Neural progenitor cell (in vitro differentiated cells): ENCODE measurements around the gene UQCRH. TPM values are rescaled to one million over a fixed set of nuclear protein-coding genes. Genes with fewer than 3 reads are reported as not detected.
"Not testable (repeated sequence)": the region's sequence is repeated elsewhere in the genome, so short reads cannot be mapped to it uniquely, and the experiment has no call there.

ENCODE experiments used
- DNase-seq: peaks from one replicate; pipeline ENCODE4 v3.0.0-alpha.2; 2016; ENCODE audit warnings: low spot score
- H2AFZ ChIP-seq: fragments of 200-600 bp; sonication (generic); replicated peaks from 2 replicates; pipeline ENCODE4 v1.6.1; 2016; ENCODE audit warnings: antibody characterized with exemption
- H3F3A ChIP-seq: fragments of 200-600 bp; sonication (generic); 2 replicates; pipeline ENCODE4 v1.6.1; 2016; ENCODE audit warnings: antibody characterized with exemption, low read depth
- H3K27ac ChIP-seq: fragments of 200-600 bp; sonication (generic); 2 replicates; pipeline ENCODE4 v1.5.1; 2016; ENCODE audit warnings: mild to moderate bottlenecking
- H3K27me3 ChIP-seq: fragments of 200-600 bp; sonication (generic); 2 replicates; pipeline ENCODE4 v1.6.1; 2016; ENCODE audit warnings: mild to moderate bottlenecking, moderate library complexity
- H3K36me3 ChIP-seq: fragments of 200-600 bp; sonication (generic); 2 replicates; pipeline ENCODE4 v1.5.1; 2016
- H3K4me1 ChIP-seq: fragments of 200-600 bp; sonication (generic); 2 replicates; pipeline ENCODE4 v1.6.1; 2016; ENCODE audit warnings: mixed run types
- H3K4me2 ChIP-seq: fragments of 200-600 bp; sonication (generic); 2 replicates; pipeline ENCODE4 v1.6.1; 2016
- H3K4me3 ChIP-seq: fragments of 200-600 bp; sonication (generic); 2 replicates; pipeline ENCODE4 v1.5.1; 2016
- H3K79me2 ChIP-seq: fragments of 200-600 bp; sonication (generic); 2 replicates; pipeline ENCODE4 v1.6.1; 2016; ENCODE audit warnings: low read depth
- H3K9ac ChIP-seq: fragments of 200-600 bp; sonication (generic); 2 replicates; pipeline ENCODE4 v1.6.1; 2016
- H3K9me3 ChIP-seq: fragments of 200-600 bp; sonication (generic); 2 replicates; pipeline ENCODE4 v1.5.1; 2016; ENCODE audit warnings: low read depth
- H4K20me1 ChIP-seq: fragments of 200-600 bp; sonication (generic); 2 replicates; pipeline ENCODE4 v1.6.1; 2016; ENCODE audit warnings: low read depth
- H3K27ac Mint-ChIP-seq: 3 replicates; pipeline ENCODE4 v1.8.0; 2021; ENCODE audit warnings: mixed read lengths
- H3K27me3 Mint-ChIP-seq: 2 replicates; pipeline ENCODE4 v1.8.0; 2022; ENCODE audit warnings: low read depth, mild to moderate bottlenecking, inconsistent platforms, moderate library complexity, mixed read lengths; ENCODE audit not compliant: insufficient read depth
- H3K36me3 Mint-ChIP-seq: 3 replicates; pipeline ENCODE4 v1.8.0; 2021; ENCODE audit warnings: mixed read lengths
- H3K4me1 Mint-ChIP-seq: 3 replicates; pipeline ENCODE4 v1.8.0; 2021; ENCODE audit warnings: mixed read lengths
- H3K4me3 Mint-ChIP-seq: 3 replicates; pipeline ENCODE4 v1.8.0; 2021; ENCODE audit warnings: mild to moderate bottlenecking, moderate library complexity, mixed read lengths
- H3K9me3 Mint-ChIP-seq: 3 replicates; pipeline ENCODE4 v1.8.0; 2020; ENCODE audit warnings: mixed read lengths
- total RNA-seq: library from RNA; depleted of rRNA; stranded (reverse); fragments of >200 nt; gene quantifications from 2 replicates; pipeline ENCODE4 v1.2.3, GENCODE V29; 2015; ENCODE audit warnings: low replicate concordance

UQCRH gene
- total RNA-seq, 1 donor from 2014 or later = 872 TPM

DNA sequence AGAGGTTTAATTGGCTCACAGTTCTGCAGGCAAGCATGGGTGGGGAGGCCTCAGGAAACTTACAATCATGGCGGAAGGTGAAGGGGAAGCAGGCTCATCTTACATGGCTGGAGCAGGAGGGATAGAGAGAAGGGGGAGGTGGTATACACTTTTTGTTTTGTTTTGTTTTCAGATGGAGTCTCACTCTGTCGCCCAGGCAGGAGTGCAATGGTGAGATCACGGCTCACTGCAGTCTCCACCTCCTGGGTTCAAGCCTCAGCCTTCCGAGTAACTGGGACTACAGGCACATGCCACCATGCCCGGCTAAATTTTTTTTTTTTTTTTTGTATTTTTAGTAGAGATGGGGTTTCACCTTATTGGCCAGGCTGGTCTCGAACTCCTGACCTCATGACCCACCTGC lies 18.7 kb downstream of the UQCRH start:
- H2AFZ ChIP-seq, H3K27me3 ChIP-seq, H3K27ac Mint-ChIP-seq, H3K36me3 ChIP-seq, H3K4me3 ChIP-seq, H3K9me3 ChIP-seq, H3K4me2 ChIP-seq, DNase-seq, H4K20me1 ChIP-seq, H3K79me2 ChIP-seq, H3K9ac ChIP-seq, H3K27ac ChIP-seq, H3K36me3 Mint-ChIP-seq, H3K27me3 Mint-ChIP-seq, H3K9me3 Mint-ChIP-seq, H3K4me3 Mint-ChIP-seq: not testable (repeated sequence)
- H3F3A ChIP-seq = peaks cover 17% of the 10 kb centered on the region
- peaks cover 18% of the 10 kb centered on the region for H3K4me1 Mint-ChIP-seq
- H3K4me1 ChIP-seq = peaks cover 12% of the 10 kb centered on the region

DNA sequence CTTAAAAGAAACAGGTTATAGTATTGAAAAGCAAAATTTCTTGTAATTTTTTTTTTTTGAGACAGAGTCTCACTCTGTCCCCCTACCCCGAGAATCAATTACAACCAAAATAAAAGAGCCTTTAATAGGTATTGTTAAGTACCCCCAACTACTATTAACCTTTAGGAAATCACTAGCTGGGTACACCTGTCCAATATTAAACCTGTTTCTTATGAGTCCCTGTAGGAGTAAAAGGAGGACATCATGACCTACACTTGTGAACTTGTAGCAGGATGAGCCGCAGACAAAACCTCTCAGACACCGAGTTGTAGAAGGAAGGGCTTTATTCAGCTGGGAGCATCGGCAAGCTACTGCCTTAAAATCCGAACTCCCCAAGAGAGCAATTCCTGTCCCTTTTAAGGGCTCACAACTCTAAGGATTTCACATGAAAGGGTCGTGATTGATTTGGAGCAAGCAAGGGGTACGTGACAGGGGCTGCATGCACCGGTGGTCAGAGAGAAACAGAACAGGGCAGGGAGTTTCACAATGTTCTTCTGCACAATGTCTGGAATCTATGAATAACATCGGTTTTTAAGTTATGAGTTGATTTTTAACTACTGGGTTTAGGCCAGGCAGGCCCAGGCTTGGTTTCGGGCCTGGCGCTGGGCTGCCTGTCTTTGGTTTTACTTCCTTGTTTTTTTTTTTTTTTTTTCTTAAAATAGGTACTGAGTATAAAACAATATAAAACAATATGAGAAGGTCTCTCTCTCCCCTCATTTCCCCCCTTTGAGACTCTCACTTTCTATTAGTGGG lies 22.0 kb downstream of the UQCRH start:
- not testable (repeated sequence) for DNase-seq, H3K27ac Mint-ChIP-seq, H3K4me2 ChIP-seq

GRCh38 chr1:46328182-46328581 lies 24.7 kb downstream of the UQCRH start:
- H3K4me2 ChIP-seq, H3K27me3 ChIP-seq, H3K9me3 Mint-ChIP-seq, DNase-seq, H3K36me3 ChIP-seq, H3K27me3 Mint-ChIP-seq, H2AFZ ChIP-seq, H3K4me3 Mint-ChIP-seq, H3K4me3 ChIP-seq, H4K20me1 ChIP-seq, H3K79me2 ChIP-seq, H3K27ac Mint-ChIP-seq, H3K36me3 Mint-ChIP-seq, H3K27ac ChIP-seq, H3K9me3 ChIP-seq, H3K9ac ChIP-seq: not testable (repeated sequence)
- Histone ChIP-seq H3K4me1 (peaks cover 19% of the 10 kb centered on the region), H3F3A (peaks cover 24% of the 10 kb centered on the region)
- peaks cover 18% of the 10 kb centered on the region for H3K4me1 Mint-ChIP-seq

More for the DNA sequence above, 22.0 kb downstream of the UQCRH start:
- not testable (repeated sequence) for H3F3A ChIP-seq, H3K4me3 ChIP-seq, H2AFZ ChIP-seq, H3K79me2 ChIP-seq, H3K9me3 Mint-ChIP-seq, H3K27me3 ChIP-seq, H4K20me1 ChIP-seq, H3K9ac ChIP-seq, H3K36me3 ChIP-seq, H3K9me3 ChIP-seq, H3K4me3 Mint-ChIP-seq, H3K36me3 Mint-ChIP-seq, H3K27me3 Mint-ChIP-seq, H3K27ac ChIP-seq
- H3K4me1 ChIP-seq = peaks cover 17% of the 10 kb centered on the region
- H3K4me1 Mint-ChIP-seq = peaks cover 14% of the 10 kb centered on the region

- H3K4me3 Mint-ChIP-seq, H3K9me3 Mint-ChIP-seq, H3K4me3 ChIP-seq, H3K36me3 ChIP-seq, H2AFZ ChIP-seq, H3K27me3 ChIP-seq, H3K27ac Mint-ChIP-seq, H3K4me2 ChIP-seq, H3K79me2 ChIP-seq, H4K20me1 ChIP-seq, H3K27ac ChIP-seq, H3K9me3 ChIP-seq, H3K36me3 Mint-ChIP-seq, H3K27me3 Mint-ChIP-seq, H3K9ac ChIP-seq, DNase-seq: not testable (repeated sequence)
- H3K4me1 Mint-ChIP-seq = peaks cover 21% of the 10 kb centered on the region
- peaks cover 28% of the 10 kb centered on the region for H3F3A ChIP-seq
- peaks cover 19% of the 10 kb centered on the region for H3K4me1 ChIP-seq
Observed at GRCh38 chr1:46329807-46330206, 26.3 kb downstream of the UQCRH start.

DNA sequence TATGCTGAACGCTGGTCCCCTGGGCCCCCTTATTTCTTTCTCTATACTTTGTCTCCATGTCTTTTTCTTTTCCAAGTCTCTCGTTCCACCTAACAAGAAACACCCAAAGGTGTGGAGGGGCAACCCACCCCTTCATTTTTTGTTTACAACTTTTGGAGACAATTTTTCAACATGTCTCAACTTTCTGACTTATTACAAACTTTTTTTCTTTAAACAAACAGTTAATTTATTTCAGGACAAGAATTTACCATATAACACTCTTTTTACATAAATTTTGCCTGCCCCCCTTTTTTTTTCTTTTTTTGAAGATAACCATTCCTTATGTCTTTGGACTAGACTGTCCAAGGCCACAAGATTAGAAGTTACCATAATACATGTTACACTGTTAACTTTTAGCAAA lies 26.9 kb downstream of the UQCRH start:
- H3K4me3 Mint-ChIP-seq, H4K20me1 ChIP-seq, H3K36me3 Mint-ChIP-seq, H3K79me2 ChIP-seq, H3K9me3 ChIP-seq, H3K36me3 ChIP-seq, H3K27me3 Mint-ChIP-seq, H3K4me3 ChIP-seq, H2AFZ ChIP-seq, H3K27me3 ChIP-seq, H3K9me3 Mint-ChIP-seq, H3K27ac Mint-ChIP-seq, H3K4me2 ChIP-seq, H3K27ac ChIP-seq, H3K9ac ChIP-seq, DNase-seq: not testable (repeated sequence)
- H3K4me1 Mint-ChIP-seq = peaks cover 21% of the 10 kb centered on the region
- H3F3A ChIP-seq = peaks cover 28% of the 10 kb centered on the region
- H3K4me1 ChIP-seq = peaks cover 19% of the 10 kb centered on the region

DNA sequence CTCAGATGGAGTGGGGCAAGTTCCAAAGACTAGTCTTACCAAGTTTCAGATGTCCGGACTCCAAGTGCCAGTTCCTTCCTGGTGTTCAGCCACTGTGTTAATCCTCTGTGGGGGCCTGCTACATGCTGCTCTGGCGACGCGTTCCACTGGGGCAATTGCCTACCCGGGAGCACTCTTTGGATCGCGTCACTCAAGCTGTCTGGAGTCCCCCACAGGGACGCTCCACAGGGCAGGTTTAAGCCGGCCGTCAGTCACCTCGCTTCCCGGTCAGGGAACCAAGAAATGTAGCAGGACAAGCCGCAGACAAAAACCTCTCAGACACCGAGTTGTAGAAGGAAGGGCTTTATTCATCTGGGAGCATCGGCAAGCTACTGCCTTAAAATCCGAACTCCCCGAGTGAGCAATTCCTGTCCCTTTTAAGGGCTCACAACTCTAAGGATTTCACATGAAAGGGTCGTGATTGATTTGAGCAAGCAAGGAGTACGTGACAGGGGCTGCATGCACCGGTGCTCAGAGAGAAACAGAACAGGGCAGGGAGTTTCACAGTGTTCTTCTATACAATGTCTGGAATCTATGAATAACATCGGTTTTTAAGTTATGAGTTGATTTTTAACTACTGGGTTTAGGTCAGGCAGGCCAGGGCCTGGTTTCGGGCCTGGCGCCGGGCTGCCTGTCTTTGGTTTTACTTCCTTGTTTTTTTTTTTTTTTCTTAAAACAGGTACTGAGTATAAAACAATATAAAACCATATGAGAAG lies 28.5 kb downstream of the UQCRH start:
- not testable (repeated sequence) for H3K36me3 ChIP-seq, H3K9me3 Mint-ChIP-seq, H3K9ac ChIP-seq, H4K20me1 ChIP-seq, H3K27me3 Mint-ChIP-seq, H3K79me2 ChIP-seq, H3K27me3 ChIP-seq, H3K9me3 ChIP-seq, H3K36me3 Mint-ChIP-seq
- H3K4me2 ChIP-seq = peak overlapping the region; percentile 58
- Mint-ChIP-seq H3K4me3 (peak overlapping the region; percentile 9), H3K27ac (peak overlapping the region; percentile 31), H3K4me1 (peaks cover 21% of the 10 kb centered on the region)
- peak overlapping the region; percentile 98 for H2AFZ ChIP-seq
- H3K27ac ChIP-seq = peak overlapping the region; percentile 58
- DNase-seq = peak; percentile 67
- H3F3A ChIP-seq = peaks cover 28% of the 10 kb centered on the region
- peak overlapping the region; percentile 15 for H3K4me3 ChIP-seq
- H3K4me1 ChIP-seq = peaks cover 19% of the 10 kb centered on the region
